NB4 (cell line): Measurements from ENCODE around the gene STX8.

Experiments used
- POLR2A ChIP-seq: IDR thresholded peaks from 2 replicates; pipeline ENCODE4 v1.6.1; 2011; ENCODE audit warnings: mild to moderate bottlenecking; ENCODE audit not compliant: insufficient read length; ENCODE audit errors: extremely low read depth
- TF ChIP-seq, protein P1 (sequence below): IDR thresholded peaks from one replicate; pipeline ENCODE4 v1.5.1; 2012; ENCODE audit warnings: low read depth, low read length
- TF ChIP-seq, protein P2 (sequence below): IDR thresholded peaks from 2 replicates; pipeline ENCODE4 v1.6.1; 2011; ENCODE audit warnings: low read depth, low read length

GRCh38 chr17:9239793-9240658 is 335.6 kb downstream of the STX8 start:
- TF ChIP-seq, protein P1, sequence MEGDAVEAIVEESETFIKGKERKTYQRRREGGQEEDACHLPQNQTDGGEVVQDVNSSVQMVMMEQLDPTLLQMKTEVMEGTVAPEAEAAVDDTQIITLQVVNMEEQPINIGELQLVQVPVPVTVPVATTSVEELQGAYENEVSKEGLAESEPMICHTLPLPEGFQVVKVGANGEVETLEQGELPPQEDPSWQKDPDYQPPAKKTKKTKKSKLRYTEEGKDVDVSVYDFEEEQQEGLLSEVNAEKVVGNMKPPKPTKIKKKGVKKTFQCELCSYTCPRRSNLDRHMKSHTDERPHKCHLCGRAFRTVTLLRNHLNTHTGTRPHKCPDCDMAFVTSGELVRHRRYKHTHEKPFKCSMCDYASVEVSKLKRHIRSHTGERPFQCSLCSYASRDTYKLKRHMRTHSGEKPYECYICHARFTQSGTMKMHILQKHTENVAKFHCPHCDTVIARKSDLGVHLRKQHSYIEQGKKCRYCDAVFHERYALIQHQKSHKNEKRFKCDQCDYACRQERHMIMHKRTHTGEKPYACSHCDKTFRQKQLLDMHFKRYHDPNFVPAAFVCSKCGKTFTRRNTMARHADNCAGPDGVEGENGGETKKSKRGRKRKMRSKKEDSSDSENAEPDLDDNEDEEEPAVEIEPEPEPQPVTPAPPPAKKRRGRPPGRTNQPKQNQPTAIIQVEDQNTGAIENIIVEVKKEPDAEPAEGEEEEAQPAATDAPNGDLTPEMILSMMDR: no peak
- no peak for TF ChIP-seq POLR2A
- TF ChIP-seq, protein P2, sequence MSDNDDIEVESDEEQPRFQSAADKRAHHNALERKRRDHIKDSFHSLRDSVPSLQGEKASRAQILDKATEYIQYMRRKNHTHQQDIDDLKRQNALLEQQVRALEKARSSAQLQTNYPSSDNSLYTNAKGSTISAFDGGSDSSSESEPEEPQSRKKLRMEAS: no peak
